Gastrocnemius medialis (tissue), 4 donors: ENCODE data around the gene SPATA24. TPM values are rescaled to one million over a fixed set of nuclear protein-coding genes. Genes with fewer than 3 reads are reported as not detected.

ENCODE experiments used
- ATAC-seq, 2 donors: fragments of 150-250 bp; one replicate each; pipeline ENCODE4 v1.9.1; 2016
- DNase-seq, 2 donors: peaks; one replicate each; pipeline ENCODE4 v3.0.0-alpha.2; 2019
- H3K27ac ChIP-seq, 4 donors: fragments of 200-600 bp; sonication (generic); 1 replicate in 1 of 4; 2 replicates in 3 of 4; pipeline ENCODE4 v1.5.1; 2016 to 2018; ENCODE audit warnings: mild to moderate bottlenecking in 2 of 4, moderate library complexity in 1 of 4
- H3K27me3 ChIP-seq, 3 donors: fragments of 200-600 bp; sonication (generic) in 2 of 3; 1 replicate in 1 of 3; 2 replicates in 2 of 3; pipeline versions ENCODE4 v1.5.1 to v1.6.0; 2016 to 2019; ENCODE audit warnings: mild to moderate bottlenecking in 1 of 3, moderate library complexity in 1 of 3
- H3K36me3 ChIP-seq, 2 donors: fragments of 200-600 bp; sonication (generic) in 1 of 2; one replicate each; pipeline ENCODE4 v1.5.1; 2017 to 2018
- H3K4me1 ChIP-seq, 2 donors: fragments of 200-600 bp; sonication (generic) in 1 of 2; one replicate each; pipeline ENCODE4 v1.5.1; 2016 to 2017; ENCODE audit warnings: mild to moderate bottlenecking in 2 of 2
- H3K4me3 ChIP-seq, 4 donors: fragments of 200-600 bp; sonication (generic) in 3 of 4; 1 replicate in 1 of 4; 2 replicates in 3 of 4; pipeline ENCODE4 v1.5.1; 2016 to 2019; ENCODE audit warnings: mild to moderate bottlenecking in 2 of 4
- H3K9me3 ChIP-seq, 3 donors: fragments of 200-600 bp; sonication (generic) in 2 of 3; 1 replicate in 1 of 3; 2 replicates in 2 of 3; pipeline ENCODE4 v1.5.1; 2016 to 2019
- POLR2A ChIP-seq, 2 donors: fragments of 450-650 bp; IDR thresholded peaks; one replicate each; pipeline ENCODE4 v1.6.1; 2017; ENCODE audit warnings: antibody characterized with exemption in 2 of 2, mild to moderate bottlenecking in 2 of 2, moderate library complexity in 2 of 2
- in situ Hi-C, 4 donors: fragments of 200-750 bp; cut with MboI; loops; one replicate each; pipeline versions ENCODE4 v1.15.0 to v1.8.0; 2017; ENCODE audit warnings: low sequenced_read_pairs in 4 of 4
- intact Hi-C: fragments of 100-400 bp; cut with DNase I; formaldehyde crosslinking; loops from one replicate; pipeline ENCODE4 v1.15.1; 2023; ENCODE audit warnings: low total_unique reads
- total RNA-seq, 4 donors: library from RNA; depleted of rRNA; stranded (reverse); fragments of >200 nt; gene quantifications; one replicate each; pipeline versions ENCODE4 v1.1.0 to v1.2.3, GENCODE V29; 2016
- TF ChIP-seq, protein P1 (sequence below), 5 experiments: fragments of 450-650 bp in 3 of 5; fragments of 200-600 bp in 2 of 5; sonication (generic) in 2 of 5; IDR thresholded peaks in 4 of 5; conservative IDR thresholded peaks in 1 of 5; 1 replicate in 4 of 5; 2 replicates in 1 of 5; pipeline ENCODE4 v1.5.1; 2016 to 2019; ENCODE audit warnings: antibody characterized with exemption in 5 of 5, mild to moderate bottlenecking in 3 of 5, moderate library complexity in 3 of 5

Gene SPATA24
- total RNA-seq, 4 donors from 2014 or later = 6.8 to 24.1 (median 12.5) TPM

GRCh38 chr5:139394654-139395566 lies 9.0 kb downstream of the SPATA24 start, which contains the start of gene PROB1:
PROB1 (minus strand) TSS chr5:139395104; CDS start chr5:139395081, 23 bp downstream.
- DNase-seq (peak; percentile 71 to 88), ATAC-seq (peak; percentile 57 to 71)
- intact Hi-C loops = loop anchor here (1.0 to 5.0 kb wide), 4 partner anchors 52 to 1773 kb away; partner anchors contain the start of gene CTNNA1
- Histone ChIP-seq H3K27ac (peak within 1 kb of the TSS; percentile 99 to 100 (median 100)), H3K27me3 (no peaks in the 10 kb centered on the region), H3K9me3 (no peaks in the 10 kb centered on the region), H3K4me3 (peak within 1 kb of the TSS; percentile 67 to 84 (median 72)), H3K4me1 (peaks cover 37 to 53% of the 10 kb centered on the region in 2 donors), H3K36me3 (no peaks in the 10 kb centered on the region)
- in situ Hi-C loops = no loop called here
- peak; percentile 89 to 90 for TF ChIP-seq POLR2A (IDR thresholded peaks at IDR 0.05)
- TF ChIP-seq, protein P1, sequence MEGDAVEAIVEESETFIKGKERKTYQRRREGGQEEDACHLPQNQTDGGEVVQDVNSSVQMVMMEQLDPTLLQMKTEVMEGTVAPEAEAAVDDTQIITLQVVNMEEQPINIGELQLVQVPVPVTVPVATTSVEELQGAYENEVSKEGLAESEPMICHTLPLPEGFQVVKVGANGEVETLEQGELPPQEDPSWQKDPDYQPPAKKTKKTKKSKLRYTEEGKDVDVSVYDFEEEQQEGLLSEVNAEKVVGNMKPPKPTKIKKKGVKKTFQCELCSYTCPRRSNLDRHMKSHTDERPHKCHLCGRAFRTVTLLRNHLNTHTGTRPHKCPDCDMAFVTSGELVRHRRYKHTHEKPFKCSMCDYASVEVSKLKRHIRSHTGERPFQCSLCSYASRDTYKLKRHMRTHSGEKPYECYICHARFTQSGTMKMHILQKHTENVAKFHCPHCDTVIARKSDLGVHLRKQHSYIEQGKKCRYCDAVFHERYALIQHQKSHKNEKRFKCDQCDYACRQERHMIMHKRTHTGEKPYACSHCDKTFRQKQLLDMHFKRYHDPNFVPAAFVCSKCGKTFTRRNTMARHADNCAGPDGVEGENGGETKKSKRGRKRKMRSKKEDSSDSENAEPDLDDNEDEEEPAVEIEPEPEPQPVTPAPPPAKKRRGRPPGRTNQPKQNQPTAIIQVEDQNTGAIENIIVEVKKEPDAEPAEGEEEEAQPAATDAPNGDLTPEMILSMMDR (IDR thresholded peaks at IDR 0.05 in 4 of 5, conservative IDR thresholded peaks at IDR 0.05 in 1 of 5) = no peak

- Histone ChIP-seq H3K36me3 (no peaks in the 10 kb centered on the region), H3K4me1 (peaks cover 37 to 59% of the 10 kb centered on the region in 2 donors), H3K27ac (peak overlapping the region; percentile 99 to 100 (median 100)), H3K9me3 (no peaks in the 10 kb centered on the region), H3K4me3 (peak overlapping the region; percentile 67 to 84 (median 72)), H3K27me3 (no peaks in the 10 kb centered on the region)
- ATAC-seq = peak; percentile 27 to 40
- peak; percentile 64 to 86 for DNase-seq
- TF ChIP-seq POLR2A (IDR thresholded peaks at IDR 0.05) = no peak
- TF ChIP-seq, protein P1 (IDR thresholded peaks at IDR 0.05 in 4 of 5, conservative IDR thresholded peaks at IDR 0.05 in 1 of 5) = peak; percentile 39 to 82 (median 60)
- in situ Hi-C loops (no loop called here), intact Hi-C loops (loop anchor here (1.0 to 5.0 kb wide), 4 partner anchors 51 to 1772 kb away; partner anchors contain the start of gene CTNNA1)
These were observed 9.7 kb downstream of the SPATA24 start for GRCh38 chr5:139394123-139394653.

- ATAC-seq (no peak), DNase-seq (no peak)
- Histone ChIP-seq H3K9me3 (no peaks in the 10 kb centered on the region), H3K4me1 (peaks cover 37 to 59% of the 10 kb centered on the region in 2 donors), H3K36me3 (no peaks in the 10 kb centered on the region), H3K4me3 (peak overlapping the region; percentile 67 to 84 (median 72)), H3K27me3 (no peaks in the 10 kb centered on the region), H3K27ac (peak overlapping the region; percentile 99 to 100 (median 100))
- TF ChIP-seq, protein P1 (IDR thresholded peaks at IDR 0.05 in 4 of 5, conservative IDR thresholded peaks at IDR 0.05 in 1 of 5) = no peak
- no peak for TF ChIP-seq POLR2A (IDR thresholded peaks at IDR 0.05)
- in situ Hi-C loops = no loop called here
- intact Hi-C loops = loop anchor here (1.0 to 5.0 kb wide), 4 partner anchors 51 to 1771 kb away; partner anchors contain the start of gene CTNNA1
These were observed 10.3 kb downstream of the SPATA24 start for GRCh38 chr5:139393497-139394122.

GRCh38 chr5:139392678-139393496 lies 11.0 kb downstream of the SPATA24 start:
- H3K9me3 ChIP-seq = no peaks in the 10 kb centered on the region
- in situ Hi-C loops (no loop called here), intact Hi-C loops (loop anchor here (5.0 kb wide), 1 partner anchor 1771 kb away; no protein-coding TSS in a partner anchor)
- peak overlapping the region; percentile 99 to 100 (median 100) for H3K27ac ChIP-seq
- no peak for TF ChIP-seq POLR2A (IDR thresholded peaks at IDR 0.05)
- TF ChIP-seq, protein P1 (IDR thresholded peaks at IDR 0.05 in 4 of 5, conservative IDR thresholded peaks at IDR 0.05 in 1 of 5) = peak; percentile 36 to 60 (median 51)
- ATAC-seq (no peak), DNase-seq (peak in 1 of 2 donors; percentile 61)
- peak overlapping the region; percentile 67 to 84 (median 72) for H3K4me3 ChIP-seq
- no peaks in the 10 kb centered on the region for H3K27me3 ChIP-seq
- H3K4me1 ChIP-seq = peaks cover 35 to 63% of the 10 kb centered on the region in 2 donors
- no peaks in the 10 kb centered on the region for H3K36me3 ChIP-seq
